H9 (cell line): ENCODE measurements around the gene GABRB2. TPM values are rescaled to one million over a fixed set of nuclear protein-coding genes. Genes with fewer than 3 reads are reported as not detected.
A peak's percentile ranks its signal among the peaks of the same experiment; 100 is the strongest.

Experiments used
- DNase-seq: peaks from one replicate; pipeline ENCODE4 v3.0.0-alpha.2; 2017
- H2AFZ ChIP-seq: one replicate; pipeline ENCODE4 v1.6.1; 2013; ENCODE audit warnings: mild to moderate bottlenecking, low read length, control low read depth, moderate library complexity
- H2AK5ac ChIP-seq: 2 replicates; pipeline ENCODE4 v1.6.1; 2013; ENCODE audit warnings: low read length, control low read depth, mixed read lengths; ENCODE audit not compliant: insufficient read length
- H2BK120ac ChIP-seq: one replicate; pipeline ENCODE4 v1.6.1; 2013; ENCODE audit warnings: low read depth, mild to moderate bottlenecking, low read length, control low read depth, inconsistent platforms; ENCODE audit not compliant: poor library complexity, severe bottlenecking
- H2BK12ac ChIP-seq: 2 replicates; pipeline ENCODE4 v1.6.1; 2013; ENCODE audit warnings: low read length, control low read depth, mixed read lengths, low read depth; ENCODE audit not compliant: insufficient read length
- H2BK15ac ChIP-seq: 2 replicates; pipeline ENCODE4 v1.6.1; 2013; ENCODE audit warnings: low read depth, low read length, control low read depth
- H2BK20ac ChIP-seq: one replicate; pipeline ENCODE4 v1.6.1; 2013; ENCODE audit warnings: low read depth, mild to moderate bottlenecking, low read length, control low read depth, inconsistent platforms; ENCODE audit not compliant: poor library complexity, severe bottlenecking
- H2BK5ac ChIP-seq: 2 replicates; pipeline ENCODE4 v1.6.1; 2013; ENCODE audit warnings: low read length, control low read depth, mixed read lengths; ENCODE audit not compliant: insufficient read length
- H3K14ac ChIP-seq: 2 replicates; pipeline ENCODE4 v1.6.1; 2013; ENCODE audit warnings: low read length, control low read depth; ENCODE audit not compliant: insufficient read depth
- H3K18ac ChIP-seq: 2 replicates; pipeline ENCODE4 v1.6.1; 2013; ENCODE audit warnings: low read depth, mild to moderate bottlenecking, mixed read lengths, low read length, control low read depth; ENCODE audit not compliant: insufficient read length
- H3K23ac ChIP-seq: 2 replicates; pipeline ENCODE4 v1.6.1; 2013; ENCODE audit warnings: low read length, control low read depth, mixed read lengths, low read depth; ENCODE audit not compliant: insufficient read length
- H3K23me2 ChIP-seq: 2 replicates; pipeline ENCODE4 v1.6.1; 2013; ENCODE audit warnings: low read depth, mild to moderate bottlenecking, mixed read lengths, low read length, control low read depth; ENCODE audit not compliant: insufficient read length, poor library complexity, severe bottlenecking
- H3K27ac ChIP-seq: 2 replicates; pipeline ENCODE4 v1.5.1; 2013; ENCODE audit warnings: low read length, control low read depth, mixed read lengths, low read depth; ENCODE audit not compliant: insufficient read length
- H3K27me3 ChIP-seq: 2 replicates; pipeline ENCODE4 v1.6.1; 2013; ENCODE audit warnings: low read length, control low read depth, inconsistent platforms; ENCODE audit not compliant: insufficient read depth
- H3K4ac ChIP-seq: 2 replicates; pipeline ENCODE4 v1.6.1; 2013; ENCODE audit warnings: low read depth, mild to moderate bottlenecking, control low read depth, inconsistent platforms, low read length, moderate library complexity
- H3K4me1 ChIP-seq: 2 replicates; pipeline ENCODE4 v1.6.1; 2013; ENCODE audit warnings: low read length, control low read depth, inconsistent platforms; ENCODE audit not compliant: insufficient read depth
- H3K4me2 ChIP-seq: 2 replicates; pipeline ENCODE4 v1.6.1; 2013; ENCODE audit warnings: low read length, control low read depth, mixed read lengths; ENCODE audit not compliant: insufficient read length, insufficient read depth
- H3K56ac ChIP-seq: 2 replicates; pipeline ENCODE4 v1.6.1; 2013; ENCODE audit warnings: low read depth, mild to moderate bottlenecking, mixed read lengths, low read length, control low read depth; ENCODE audit not compliant: insufficient read length
- H3K79me1 ChIP-seq: 2 replicates; pipeline ENCODE4 v1.6.1; 2013; ENCODE audit warnings: low read depth, mild to moderate bottlenecking, moderate library complexity, low read length, control low read depth, inconsistent platforms; ENCODE audit not compliant: insufficient read depth, poor library complexity, severe bottlenecking
- H3K79me2 ChIP-seq: 2 replicates; pipeline ENCODE4 v1.6.1; 2013; ENCODE audit warnings: low read length, control low read depth, inconsistent platforms; ENCODE audit not compliant: insufficient read depth
- H3K9ac ChIP-seq: 2 replicates; pipeline ENCODE4 v1.6.1; 2013; ENCODE audit warnings: low read length, control low read depth, mixed read lengths; ENCODE audit not compliant: insufficient read length; ENCODE audit errors: extremely low read depth
- H3K9me3 ChIP-seq: one replicate; pipeline ENCODE4 v1.6.1; 2013; ENCODE audit warnings: low read depth, low read length, inconsistent platforms; ENCODE audit not compliant: control insufficient read depth
- H3T11ph ChIP-seq: one replicate; pipeline ENCODE4 v1.6.1; 2013; ENCODE audit warnings: mild to moderate bottlenecking, low read length, control low read depth, inconsistent platforms
- H4K20me1 ChIP-seq: one replicate; pipeline ENCODE4 v1.6.1; 2013; ENCODE audit not compliant: control insufficient read depth, insufficient read length, insufficient read depth
- H4K5ac ChIP-seq: 2 replicates; pipeline ENCODE4 v1.6.1; 2013; ENCODE audit warnings: low read depth, mild to moderate bottlenecking, mixed read lengths, low read length, control low read depth; ENCODE audit not compliant: insufficient read length
- H4K8ac ChIP-seq: replicated peaks from 2 replicates; pipeline ENCODE4 v1.6.1; 2013; ENCODE audit warnings: low read length, control low read depth, mixed read lengths, low read depth; ENCODE audit not compliant: insufficient read length
- H4K91ac ChIP-seq: 2 replicates; pipeline ENCODE4 v1.6.1; 2013; ENCODE audit warnings: low read depth, mild to moderate bottlenecking, moderate library complexity, mixed read lengths, low read length, control low read depth; ENCODE audit not compliant: insufficient read length
- H3K27ac Mint-ChIP-seq, 3 experiments: 2 replicates in 2 of 3; 3 replicates in 1 of 3; pipeline ENCODE4 v1.8.0; 2020 to 2021; ENCODE audit warnings: mixed read lengths in 3 of 3, mild to moderate bottlenecking in 1 of 3, moderate library complexity in 1 of 3
- H3K27me3 Mint-ChIP-seq: 2 replicates; pipeline ENCODE4 v1.8.0; 2021; ENCODE audit warnings: low read depth, mild to moderate bottlenecking, moderate library complexity, mixed read lengths
- H3K36me3 Mint-ChIP-seq, 3 experiments: 2 replicates in 2 of 3; 3 replicates in 1 of 3; pipeline ENCODE4 v1.8.0; 2020 to 2021; ENCODE audit warnings: low read depth in 3 of 3, mixed read lengths in 3 of 3; ENCODE audit not compliant: insufficient read depth in 1 of 3
- H3K4me1 Mint-ChIP-seq, 2 experiments: 2 replicates each; pipeline ENCODE4 v1.8.0; 2020; ENCODE audit warnings: mixed read lengths in 2 of 2
- H3K4me3 Mint-ChIP-seq, 2 experiments: 2 replicates in 1 of 2; 3 replicates in 1 of 2; pipeline ENCODE4 v1.8.0; 2020 to 2021; ENCODE audit warnings: mild to moderate bottlenecking in 2 of 2, mixed read lengths in 2 of 2, moderate library complexity in 1 of 2
- H3K9me3 Mint-ChIP-seq, 2 experiments: 2 replicates in 1 of 2; 3 replicates in 1 of 2; pipeline ENCODE4 v1.8.0; 2020; ENCODE audit warnings: mild to moderate bottlenecking in 2 of 2, mixed read lengths in 2 of 2, moderate library complexity in 1 of 2
- CTCF ChIP-seq: fragments of 200-600 bp; sonication (generic); conservative IDR thresholded peaks from 3 replicates; pipeline ENCODE4 v1.8.0; 2021; ENCODE audit warnings: antibody characterized with exemption, mild to moderate bottlenecking
- WGBS: extraction: QIAGEN DNeasy Blood & Tissue Kit; methylation state at CpG from one replicate; pipeline ENCODE4 v1.1.7; 2013; ENCODE audit warnings: missing lambda C conversion rate, low lambda C conversion rate, mixed read lengths; ENCODE audit not compliant: insufficient read length; ENCODE audit errors: extremely low coverage; 5-methylcytosine and 5-hydroxymethylcytosine counted together
- total RNA-seq: library from RNA; stranded (reverse); gene quantifications from 2 replicates; pipeline ENCODE4 v1.2.1, GENCODE V29; 2021

GABRB2 gene
- total RNA-seq, 1 experiment from 2014 or later, result 0.20 TPM

- Mint-ChIP-seq H3K36me3 (no peaks in the 10 kb centered on the region), H3K4me3 (peak overlapping the region; percentile 67 to 91), H3K27ac (no peak overlapping the region; a peak in 1 of 7 replicates), H3K27me3 (peaks cover 98% of the 10 kb centered on the region), H3K9me3 (peaks cover 0 to 3% of the 10 kb centered on the region in 2 experiments; a peak in 1 of 5 replicates), H3K4me1 (peaks cover 33 to 36% of the 10 kb centered on the region in 2 experiments)
- Histone ChIP-seq H3K14ac (no peak overlapping the region), H3K23me2 (peaks cover 17% of the 10 kb centered on the region), H3T11ph (no peak overlapping the region), H4K8ac (no peak overlapping the region), H3K79me1 (no peaks in the 10 kb centered on the region), H3K27ac (no peak overlapping the region), H3K9ac (no peak overlapping the region), H2AK5ac (no peak overlapping the region), H3K4me2 (peak overlapping the region; percentile 75), H3K23ac (no peak overlapping the region), H2AFZ (no peak overlapping the region), H3K18ac (no peak overlapping the region), H3K4ac (no peak overlapping the region), H3K79me2 (no peaks in the 10 kb centered on the region), H3K56ac (no peak overlapping the region), H3K27me3 (peaks cover 35% of the 10 kb centered on the region), H3K4me1 (peaks cover 4% of the 10 kb centered on the region; the same call in 1 of the 2 replicates), H2BK120ac (no peak overlapping the region), H4K20me1 (no peaks in the 10 kb centered on the region), H4K5ac (no peak overlapping the region), H2BK12ac (no peak overlapping the region), H4K91ac (no peak overlapping the region), H2BK5ac (no peak overlapping the region), H3K9me3 (no peaks in the 10 kb centered on the region), H2BK20ac (no peak overlapping the region), H2BK15ac (no peak overlapping the region)
- no peak for DNase-seq
- TF ChIP-seq CTCF, result no peak
- no CpG with 5 or more reads among the region's 8 CpGs for WGBS
Measured at GRCh38 chr5:161546095-161546469, 443 bp downstream of the GABRB2 start.
